Immature natural killer cell (primary cell): ENCODE data around the gene FGL2. TPM values are rescaled to one million over a fixed set of nuclear protein-coding genes. Genes with fewer than 3 reads are reported as not detected.
A peak's percentile ranks its signal among the peaks of the same experiment; 100 is the strongest.
"Not testable (repeated sequence)": the region's sequence is repeated elsewhere in the genome, so short reads cannot be mapped to it uniquely, and the experiment has no call there.

Experiments used
- DNase-seq, 3 donors: peaks; one replicate each; pipeline ENCODE4 v3.0.0; 2022; ENCODE audit warnings: mixed read lengths in 1 of 3
- H3K27ac Mint-ChIP-seq, 6 donors: one replicate each; pipeline ENCODE4 v1.8.0; 2020; ENCODE audit warnings: mixed read lengths in 6 of 6, mild to moderate bottlenecking in 5 of 6, inconsistent platforms in 4 of 6, moderate library complexity in 3 of 6
- H3K27me3 Mint-ChIP-seq, 3 donors: one replicate each; pipeline ENCODE4 v1.8.0; 2020 to 2021; ENCODE audit warnings: low read depth in 3 of 3, mild to moderate bottlenecking in 3 of 3, mixed read lengths in 3 of 3, moderate library complexity in 3 of 3, inconsistent platforms in 1 of 3
- H3K36me3 Mint-ChIP-seq, 3 donors: one replicate each; pipeline ENCODE4 v1.8.0; 2020; ENCODE audit warnings: mixed read lengths in 3 of 3, inconsistent platforms in 2 of 3, mild to moderate bottlenecking in 2 of 3
- H3K4me1 Mint-ChIP-seq, 2 donors: one replicate each; pipeline ENCODE4 v1.8.0; 2020; ENCODE audit warnings: inconsistent platforms in 2 of 2, mild to moderate bottlenecking in 2 of 2, mixed read lengths in 2 of 2, moderate library complexity in 1 of 2
- H3K4me3 Mint-ChIP-seq, 5 donors: one replicate each; pipeline ENCODE4 v1.8.0; 2020; ENCODE audit warnings: mild to moderate bottlenecking in 5 of 5, mixed read lengths in 5 of 5, inconsistent platforms in 3 of 5, moderate library complexity in 3 of 5
- H3K9me3 Mint-ChIP-seq, 6 donors: one replicate each; pipeline ENCODE4 v1.8.0; 2020; ENCODE audit warnings: mild to moderate bottlenecking in 6 of 6, mixed read lengths in 6 of 6, inconsistent platforms in 4 of 6, moderate library complexity in 3 of 6
- polyA plus RNA-seq, 3 donors: library from polyadenylated mRNA; unstranded; fragments of 300-500 nt; fragmentation: Illumina TruSeq; gene quantifications; one replicate each; pipeline ENCODE4 v1.2.3, GENCODE V29; 2021

Gene FGL2
- polyA plus RNA-seq, 3 donors from 2014 or later, result 32.2 to 59.4 (median 37.9) TPM

GRCh38 chr7:77228795-77229194, 29.2 kb upstream of the FGL2 start:
- Mint-ChIP-seq H3K36me3 (peaks cover 12 to 42% (median 24%) of the 10 kb centered on the region in 3 donors), H3K9me3 (peaks cover 4 to 20% (median 13%) of the 10 kb centered on the region in 6 donors)
- not testable (repeated sequence) for H3K4me1 Mint-ChIP-seq, DNase-seq, H3K27ac Mint-ChIP-seq, H3K4me3 Mint-ChIP-seq, H3K27me3 Mint-ChIP-seq

GRCh38 chr7:77226357-77226839, 26.8 kb upstream of the FGL2 start:
- DNase-seq, result no peak
- no peak overlapping the region for H3K27ac Mint-ChIP-seq
- H3K4me1 Mint-ChIP-seq, result peaks cover 12 to 20% of the 10 kb centered on the region in 2 donors
- H3K4me3 Mint-ChIP-seq, result no peak overlapping the region
- peaks cover 12 to 36% (median 20%) of the 10 kb centered on the region in 3 donors for H3K36me3 Mint-ChIP-seq
- peaks cover 4 to 16% (median 12%) of the 10 kb centered on the region in 6 donors for H3K9me3 Mint-ChIP-seq
- H3K27me3 Mint-ChIP-seq, result peaks cover 0 to 2% (median 0%) of the 10 kb centered on the region in 3 donors

GRCh38 chr7:77223261-77223660, 23.6 kb upstream of the FGL2 start:
- peaks cover 4 to 12% (median 5%) of the 10 kb centered on the region in 6 donors for H3K9me3 Mint-ChIP-seq
- H3K27me3 Mint-ChIP-seq, result no peaks in the 10 kb centered on the region
- H3K4me1 Mint-ChIP-seq, result peaks cover 12 to 20% of the 10 kb centered on the region in 2 donors
- no peak for DNase-seq
- H3K27ac Mint-ChIP-seq, result peak overlapping the region; percentile 0 to 78 (median 26)
- H3K36me3 Mint-ChIP-seq, result peaks cover 0 to 22% (median 20%) of the 10 kb centered on the region in 3 donors
- H3K4me3 Mint-ChIP-seq, result no peak overlapping the region

GRCh38 chr7:77222819-77223218, 23.2 kb upstream of the FGL2 start:
- Mint-ChIP-seq H3K4me1 (peaks cover 12 to 20% of the 10 kb centered on the region in 2 donors), H3K27me3 (no peaks in the 10 kb centered on the region), H3K36me3 (peaks cover 0 to 18% (median 17%) of the 10 kb centered on the region in 3 donors), H3K9me3 (peaks cover 4 to 12% (median 5%) of the 10 kb centered on the region in 6 donors), H3K4me3 (no peak overlapping the region), H3K27ac (peak overlapping the region in 3 of 6 donors; percentile 8 to 24 (median 14))
- no peak for DNase-seq

- Mint-ChIP-seq H3K9me3 (peaks cover 4 to 12% (median 5%) of the 10 kb centered on the region in 6 donors), H3K36me3 (peaks cover 0 to 18% (median 17%) of the 10 kb centered on the region in 3 donors), H3K4me1 (peaks cover 12 to 20% of the 10 kb centered on the region in 2 donors), H3K4me3 (no peak overlapping the region), H3K27me3 (no peaks in the 10 kb centered on the region), H3K27ac (no peak overlapping the region)
- DNase-seq, result no peak
Measured at GRCh38 chr7:77222065-77222464, 22.4 kb upstream of the FGL2 start.

- H3K4me3 Mint-ChIP-seq, H3K27me3 Mint-ChIP-seq, DNase-seq, H3K27ac Mint-ChIP-seq: not testable (repeated sequence)
- Mint-ChIP-seq H3K9me3 (peaks cover 4 to 12% (median 5%) of the 10 kb centered on the region in 6 donors), H3K4me1 (peaks cover 12 to 20% of the 10 kb centered on the region in 2 donors), H3K36me3 (peaks cover 0 to 17% (median 17%) of the 10 kb centered on the region in 3 donors)
Measured at GRCh38 chr7:77219701-77220331, 20.2 kb upstream of the FGL2 start.

GRCh38 chr7:77217474-77218185, 18.0 kb upstream of the FGL2 start:
- Mint-ChIP-seq H3K36me3 (peaks cover 5 to 16% (median 14%) of the 10 kb centered on the region in 3 donors), H3K9me3 (peaks cover 4 to 12% (median 5%) of the 10 kb centered on the region in 6 donors), H3K4me3 (no peak overlapping the region), H3K4me1 (peaks cover 0 to 10% of the 10 kb centered on the region in 2 donors), H3K27ac (no peak overlapping the region), H3K27me3 (peaks cover 0 to 2% (median 0%) of the 10 kb centered on the region in 3 donors)
- DNase-seq, result no peak

- Mint-ChIP-seq H3K27ac (no peak overlapping the region), H3K36me3 (peaks cover 5 to 16% (median 14%) of the 10 kb centered on the region in 3 donors)
Measured at GRCh38 chr7:77216181-77216845, 16.7 kb upstream of the FGL2 start.

GRCh38 chr7:77209479-77210139, 10.0 kb upstream of the FGL2 start:
- Mint-ChIP-seq H3K9me3 (peaks cover 14 to 23% (median 18%) of the 10 kb centered on the region in 6 donors), H3K4me1 (peaks cover 0 to 9% of the 10 kb centered on the region in 2 donors), H3K27ac (no peak overlapping the region), H3K4me3 (no peak overlapping the region), H3K27me3 (peaks cover 0 to 5% (median 1%) of the 10 kb centered on the region in 3 donors), H3K36me3 (peaks cover 19 to 25% (median 25%) of the 10 kb centered on the region in 3 donors)
- no peak for DNase-seq

More at GRCh38 chr7:77216181-77216845, 16.7 kb upstream of the FGL2 start:
- Mint-ChIP-seq H3K27me3 (peaks cover 0 to 2% (median 0%) of the 10 kb centered on the region in 3 donors), H3K4me1 (peaks cover 0 to 9% of the 10 kb centered on the region in 2 donors), H3K4me3 (no peak overlapping the region), H3K9me3 (peaks cover 4 to 12% (median 5%) of the 10 kb centered on the region in 6 donors)
- no peak for DNase-seq

- Mint-ChIP-seq H3K9me3 (peaks cover 14 to 23% (median 18%) of the 10 kb centered on the region in 6 donors), H3K36me3 (peaks cover 18 to 25% (median 22%) of the 10 kb centered on the region in 3 donors), H3K4me1 (peaks cover 0 to 5% of the 10 kb centered on the region in 2 donors), H3K27me3 (peaks cover 0 to 4% (median 1%) of the 10 kb centered on the region in 3 donors), H3K27ac (peak overlapping the region in 1 of 6 donors; percentile 1), H3K4me3 (no peak overlapping the region)
- DNase-seq, result no peak
Measured at GRCh38 chr7:77208416-77208815, 8.8 kb upstream of the FGL2 start.

GRCh38 chr7:77205706-77206105, 6.1 kb upstream of the FGL2 start:
- Mint-ChIP-seq H3K9me3 (peaks cover 11 to 23% (median 18%) of the 10 kb centered on the region in 6 donors), H3K27me3 (peaks cover 0 to 4% (median 1%) of the 10 kb centered on the region in 3 donors), H3K4me1 (peaks cover 4 to 9% of the 10 kb centered on the region in 2 donors), H3K4me3 (no peak overlapping the region), H3K27ac (no peak overlapping the region), H3K36me3 (peaks cover 14 to 20% (median 19%) of the 10 kb centered on the region in 3 donors)
- DNase-seq, result no peak

- no peak for DNase-seq
- Mint-ChIP-seq H3K4me1 (peaks cover 33 to 41% of the 10 kb centered on the region in 2 donors), H3K9me3 (no peaks in the 10 kb centered on the region), H3K4me3 (peak overlapping the region in 1 of 5 donors; percentile 11), H3K27me3 (no peaks in the 10 kb centered on the region), H3K27ac (peak overlapping the region in 2 of 6 donors; percentile 15 to 79), H3K36me3 (no peaks in the 10 kb centered on the region)
Measured at GRCh38 chr7:77202481-77202976, 2.9 kb upstream of the FGL2 start.

- H3K36me3 Mint-ChIP-seq, result peaks cover 0 to 5% (median 0%) of the 10 kb centered on the region in 3 donors
- no peaks in the 10 kb centered on the region for H3K9me3 Mint-ChIP-seq
- H3K27ac Mint-ChIP-seq, result peak overlapping the region; percentile 88 to 95 (median 92)
- peaks cover 52 to 61% of the 10 kb centered on the region in 2 donors for H3K4me1 Mint-ChIP-seq
- no peaks in the 10 kb centered on the region for H3K27me3 Mint-ChIP-seq
- peak overlapping the region; percentile 87 to 95 (median 93) for H3K4me3 Mint-ChIP-seq
- no peak for DNase-seq
Measured at GRCh38 chr7:77200542-77200941, 923 bp upstream of the FGL2 start.
